HEK293 (cell line): ENCODE measurements around the gene IFT43.

Experiments used
- CTCF ChIA-PET: fragments of 350-600 bp; formaldehyde crosslinking; extraction: SDS; loops from one replicate; lab custom pipeline; 2021; ENCODE audit warnings: antibody characterized with exemption; lab: Yijun Ruan, JAX
- POLR2A ChIA-PET: fragments of 300-600 bp; formaldehyde crosslinking; extraction: SDS; loops from one replicate; lab custom pipeline; 2020; ENCODE audit warnings: antibody characterized with exemption, inconsistent platforms; lab: Yijun Ruan, JAX
- H3K27ac ChIP-seq: fragments of 200-500 bp; sonication (Bioruptor generic); 2 replicates; pipeline ENCODE4 v1.5.1; 2014; ENCODE audit warnings: low read depth, low read length, control low read depth, inconsistent platforms; ENCODE audit errors: extremely low read depth
- H3K36me3 ChIP-seq, 2 experiments: fragments of 200-500 bp in 1 of 2; sonication (Bioruptor generic) in 1 of 2; 1 replicate in 1 of 2; 2 replicates in 1 of 2; pipeline ENCODE4 v1.5.1; 2014 to 2017; ENCODE audit warnings: inconsistent platforms in 2 of 2, low read length in 2 of 2; ENCODE audit not compliant: control insufficient read depth in 2 of 2, insufficient read depth in 1 of 2
- H3K4me1 ChIP-seq: fragments of 200-500 bp; sonication (Bioruptor generic); 2 replicates; pipeline ENCODE4 v1.5.1; 2014; ENCODE audit warnings: mild to moderate bottlenecking, low read length, inconsistent platforms; ENCODE audit not compliant: control insufficient read depth, insufficient read depth
- H3K4me3 ChIP-seq: 2 replicates; pipeline ENCODE4 v1.5.1; 2011; ENCODE audit warnings: low read depth, mild to moderate bottlenecking, control low read depth, low read length, moderate library complexity
- H3K9me3 ChIP-seq: fragments of 200-500 bp; sonication (Bioruptor generic); 2 replicates; pipeline ENCODE4 v1.5.1; 2014; ENCODE audit warnings: low read depth, low read length, inconsistent platforms; ENCODE audit not compliant: control insufficient read depth, insufficient read depth
- AEBP2 ChIP-seq: fragments of 450-650 bp; formaldehyde crosslinking; IDR thresholded peaks from 2 replicates; pipeline ENCODE4 v1.5.1; 2016; ENCODE audit warnings: missing biosample characterization, missing genetic modification characterization, borderline replicate concordance
- FEZF1 ChIP-seq: fragments of 450-650 bp; formaldehyde crosslinking; IDR thresholded peaks from 2 replicates; pipeline ENCODE4 v1.5.1; 2016; ENCODE audit warnings: missing biosample characterization, missing genetic modification characterization
- HOXC10 ChIP-seq: sonication (generic); formaldehyde crosslinking; IDR thresholded peaks from 2 replicates; pipeline ENCODE4 v1.8.1; 2023; ENCODE audit warnings: mild to moderate bottlenecking, missing genetic modification reagents
- KLF10 ChIP-seq: fragments of 450-650 bp; IDR thresholded peaks from 2 replicates; pipeline ENCODE4 v1.5.1; 2018; ENCODE audit warnings: missing biosample characterization, mild to moderate bottlenecking, missing genetic modification characterization
- PRDM4 ChIP-seq: fragments of 450-650 bp; formaldehyde crosslinking; IDR thresholded peaks from 2 replicates; pipeline ENCODE4 v1.5.1; 2017; ENCODE audit warnings: missing biosample characterization, missing genetic modification characterization
- SETDB1 ChIP-seq: IDR thresholded peaks from one replicate; pipeline ENCODE4 v1.6.1; 2017; ENCODE audit warnings: mild to moderate bottlenecking, low read length, moderate library complexity, mixed read lengths; ENCODE audit not compliant: insufficient read length
- ZFHX2 ChIP-seq: fragments of 450-650 bp; formaldehyde crosslinking; conservative IDR thresholded peaks from 2 replicates; pipeline ENCODE4 v1.5.1; 2016; ENCODE audit warnings: missing biosample characterization, missing genetic modification characterization
- ZNF24 ChIP-seq: fragments of 450-650 bp; formaldehyde crosslinking; IDR thresholded peaks from 2 replicates; pipeline ENCODE4 v1.5.1; 2016; ENCODE audit warnings: missing biosample characterization, missing genetic modification characterization
- ZNF280C ChIP-seq: fragments of 450-650 bp; formaldehyde crosslinking; IDR thresholded peaks from 2 replicates; pipeline ENCODE4 v1.5.1; 2016; ENCODE audit warnings: missing biosample characterization, missing genetic modification characterization
- ZNF350 ChIP-seq: fragments of 450-650 bp; formaldehyde crosslinking; IDR thresholded peaks from 2 replicates; pipeline ENCODE4 v1.5.0; 2017; ENCODE audit warnings: missing biosample characterization, mild to moderate bottlenecking, missing genetic modification characterization
- ZNF580 ChIP-seq: fragments of 450-650 bp; formaldehyde crosslinking; IDR thresholded peaks from 2 replicates; pipeline ENCODE4 v1.5.1; 2016; ENCODE audit warnings: missing biosample characterization, missing genetic modification characterization
- ZNF596 ChIP-seq: fragments of 450-650 bp; IDR thresholded peaks from 2 replicates; pipeline ENCODE4 v1.5.0; 2018; ENCODE audit warnings: missing biosample characterization, mild to moderate bottlenecking, missing genetic modification characterization, moderate library complexity
- ZNF626 ChIP-seq: fragments of 450-650 bp; sonication (Bioruptor Pico); formaldehyde crosslinking; IDR thresholded peaks from 2 replicates; pipeline ENCODE4 v1.5.1; 2018; ENCODE audit warnings: missing biosample characterization, missing genetic modification characterization, inconsistent platforms
- ZNF658 ChIP-seq: fragments of 450-650 bp; formaldehyde crosslinking; IDR thresholded peaks from 2 replicates; pipeline ENCODE4; 2016; ENCODE audit warnings: missing biosample characterization, missing genetic modification characterization
- ZNF704 ChIP-seq: fragments of 450-650 bp; formaldehyde crosslinking; IDR thresholded peaks from 2 replicates; pipeline ENCODE4 v1.5.1; 2016; ENCODE audit warnings: missing biosample characterization, missing genetic modification characterization
- ZNF837 ChIP-seq: fragments of 450-650 bp; formaldehyde crosslinking; IDR thresholded peaks from 2 replicates; pipeline ENCODE4 v1.5.1; 2016; ENCODE audit warnings: missing biosample characterization, missing genetic modification characterization
- ZSCAN18 ChIP-seq: fragments of 450-650 bp; formaldehyde crosslinking; IDR thresholded peaks from 2 replicates; pipeline ENCODE4 v1.5.1; 2016; ENCODE audit warnings: missing biosample characterization, missing genetic modification characterization

Gene IFT43

GRCh38 chr14:76019676-76020075, 34.1 kb downstream of the IFT43 start:
- no peaks in the 10 kb centered on the region for H3K4me1 ChIP-seq
- POLR2A ChIA-PET = no interaction called here

GRCh38 chr14:76022991-76023390, 37.4 kb downstream of the IFT43 start:
- ChIA-PET CTCF (interaction anchor here (0.5 kb wide), 1 partner anchor 32 kb away, joined by 4 read pairs; no protein-coding TSS in a partner anchor), POLR2A (no interaction called here)
- Histone ChIP-seq H3K9me3 (no peaks in the 10 kb centered on the region; the same call in 1 of the 2 replicates), H3K36me3 (peaks cover 15 to 25% of the 10 kb centered on the region in 2 experiments), H3K27ac (no peak overlapping the region), H3K4me1 (no peaks in the 10 kb centered on the region), H3K4me3 (no peak overlapping the region)
- TF ChIP-seq ZNF626 (no peak), ZNF280C (tag by site-specific recombination) (no peak), FEZF1 (tag by site-specific recombination) (no peak), ZNF658 (no peak), ZNF350 (tag by site-specific recombination) (no peak), ZNF24 (tag by site-specific recombination) (no peak), AEBP2 (tag by site-specific recombination) (no peak), ZFHX2 (tag by site-specific recombination) (no peak), HOXC10 (no peak), KLF10 (no peak), ZSCAN18 (tag by site-specific recombination) (no peak), ZNF837 (tag by site-specific recombination) (no peak)

More at GRCh38 chr14:76019676-76020075, 34.1 kb downstream of the IFT43 start:
- TF ChIP-seq ZNF580 (no peak), ZNF704 (tag by site-specific recombination) (no peak), ZNF596 (tag by site-specific recombination) (no peak), SETDB1 (peak; percentile 32), PRDM4 (tag by site-specific recombination) (no peak)
- TF ChIP-seq, all 188 proteins: peak for 1
- Histone ChIP-seq H3K4me3 (no peak overlapping the region), H3K36me3 (peaks cover 15 to 30% of the 10 kb centered on the region in 2 experiments), H3K27ac (no peak overlapping the region), H3K9me3 (no peaks in the 10 kb centered on the region; the same call in 1 of the 2 replicates)
- CTCF ChIA-PET = interaction anchor here (0.6 to 1.2 kb wide), 4 partner anchors 14 to 365 kb away, joined by 3 to 5 read pairs (median 3); no protein-coding TSS in a partner anchor
